NCI-H1092 (cell line): Measurements from ENCODE around the gene EXD3.
A peak's percentile ranks its signal among the peaks of the same experiment; 100 is the strongest.

Experiments used
- DNase-seq: peaks from one replicate; lab custom pipeline; 2025; lab: John Stamatoyannopoulos, UW

Gene EXD3

DNA sequence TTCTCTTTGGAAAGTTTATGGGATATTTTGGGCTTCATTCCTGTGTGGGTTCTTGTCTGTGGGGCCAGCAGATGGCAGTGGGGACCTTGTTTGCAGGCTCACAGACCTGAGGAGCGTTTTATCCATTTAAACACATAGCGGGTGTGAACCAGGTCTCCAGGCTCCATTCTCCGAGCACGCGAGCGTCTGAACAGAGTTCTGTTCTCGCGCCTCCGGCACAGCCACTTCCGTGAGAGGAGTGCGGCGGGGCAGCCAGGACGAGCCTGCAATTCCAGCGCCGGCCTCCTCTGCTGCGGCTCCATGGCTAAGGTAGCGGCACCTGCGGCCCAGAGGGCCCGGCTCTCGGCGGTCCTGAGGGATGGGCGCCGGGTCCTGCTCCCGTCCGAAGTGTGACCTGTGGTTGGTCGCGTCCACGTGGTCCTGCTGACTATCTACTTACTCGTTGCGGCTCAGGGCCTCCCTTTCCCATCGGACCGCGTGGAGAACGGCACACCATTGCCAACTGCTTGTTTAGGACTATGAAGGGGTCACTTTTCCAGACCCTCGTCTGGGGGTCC, 128.2 kb downstream of the EXD3 start:
- no peak for DNase-seq

DNA sequence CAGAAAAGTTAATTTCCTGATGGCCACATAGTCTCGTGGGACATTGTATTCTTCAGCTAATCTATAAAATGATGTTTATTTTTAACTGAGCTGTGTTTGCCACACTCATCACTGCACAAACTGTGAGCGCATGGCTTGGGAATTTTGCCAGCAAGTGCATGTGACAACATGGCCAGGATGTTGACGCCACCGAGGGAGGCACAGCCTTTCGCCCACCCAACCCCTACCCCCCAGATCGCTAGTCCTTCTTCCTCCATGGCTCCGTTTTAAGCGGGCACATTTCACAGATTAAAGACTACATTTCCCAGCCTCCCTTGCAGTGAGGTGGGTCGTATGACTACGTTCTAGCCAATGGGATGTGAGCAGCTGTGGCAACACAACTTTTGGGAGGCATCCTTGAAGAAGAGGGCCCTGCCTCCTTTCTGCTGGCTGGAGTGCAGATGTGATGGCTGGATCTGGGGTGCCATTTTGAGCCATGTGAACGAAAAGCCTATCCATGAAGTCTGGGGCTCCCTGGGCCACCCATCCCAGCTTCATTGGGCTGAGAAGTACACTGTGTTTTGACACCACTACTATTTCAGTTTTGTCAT, 128.8 kb downstream of the EXD3 start:
- DNase-seq, result no peak

DNA sequence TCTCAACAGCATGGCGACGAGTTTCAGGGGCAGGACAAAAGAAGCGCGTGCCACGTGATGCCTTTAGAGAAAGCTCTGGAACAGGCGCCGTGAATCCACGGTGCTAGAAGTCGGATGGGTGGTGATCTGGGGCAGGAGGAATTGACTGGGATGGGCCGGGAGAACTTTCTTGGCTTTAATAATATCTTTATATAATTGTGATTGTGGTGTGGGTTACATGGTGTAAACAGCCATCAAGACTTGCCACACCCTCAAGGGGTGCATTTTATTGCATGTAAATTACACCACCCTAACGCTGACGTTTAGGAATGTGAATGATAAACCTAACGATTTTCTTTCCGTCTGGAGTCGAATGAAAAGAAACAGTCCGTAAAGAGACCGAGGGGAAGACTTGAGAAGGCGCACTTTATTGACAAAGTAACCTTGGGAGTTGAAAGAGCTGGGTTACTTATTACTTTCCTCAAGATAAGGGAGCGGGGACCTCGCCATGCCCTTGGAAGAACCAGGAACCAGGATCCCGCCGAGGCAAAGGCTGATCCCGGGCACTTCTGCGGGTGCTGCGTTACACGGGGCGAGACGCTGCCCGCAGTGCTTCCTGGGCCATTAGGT, 129.4 kb downstream of the EXD3 start:
- no peak for DNase-seq

- DNase-seq, result no peak
These were observed 129.9 kb downstream of the EXD3 start for GRCh38 chr9:137293094-137293481.

GRCh38 chr9:137286975-137287383, 136.0 kb downstream of the EXD3 start:
- peak; percentile 46 for DNase-seq

GRCh38 chr9:137281345-137282116, 141.4 kb downstream of the EXD3 start:
- no peak for DNase-seq

GRCh38 chr9:137280474-137281344, 142.3 kb downstream of the EXD3 start:
- no peak for DNase-seq

GRCh38 chr9:137279741-137280473, 143.1 kb downstream of the EXD3 start:
- DNase-seq, result no peak

DNA sequence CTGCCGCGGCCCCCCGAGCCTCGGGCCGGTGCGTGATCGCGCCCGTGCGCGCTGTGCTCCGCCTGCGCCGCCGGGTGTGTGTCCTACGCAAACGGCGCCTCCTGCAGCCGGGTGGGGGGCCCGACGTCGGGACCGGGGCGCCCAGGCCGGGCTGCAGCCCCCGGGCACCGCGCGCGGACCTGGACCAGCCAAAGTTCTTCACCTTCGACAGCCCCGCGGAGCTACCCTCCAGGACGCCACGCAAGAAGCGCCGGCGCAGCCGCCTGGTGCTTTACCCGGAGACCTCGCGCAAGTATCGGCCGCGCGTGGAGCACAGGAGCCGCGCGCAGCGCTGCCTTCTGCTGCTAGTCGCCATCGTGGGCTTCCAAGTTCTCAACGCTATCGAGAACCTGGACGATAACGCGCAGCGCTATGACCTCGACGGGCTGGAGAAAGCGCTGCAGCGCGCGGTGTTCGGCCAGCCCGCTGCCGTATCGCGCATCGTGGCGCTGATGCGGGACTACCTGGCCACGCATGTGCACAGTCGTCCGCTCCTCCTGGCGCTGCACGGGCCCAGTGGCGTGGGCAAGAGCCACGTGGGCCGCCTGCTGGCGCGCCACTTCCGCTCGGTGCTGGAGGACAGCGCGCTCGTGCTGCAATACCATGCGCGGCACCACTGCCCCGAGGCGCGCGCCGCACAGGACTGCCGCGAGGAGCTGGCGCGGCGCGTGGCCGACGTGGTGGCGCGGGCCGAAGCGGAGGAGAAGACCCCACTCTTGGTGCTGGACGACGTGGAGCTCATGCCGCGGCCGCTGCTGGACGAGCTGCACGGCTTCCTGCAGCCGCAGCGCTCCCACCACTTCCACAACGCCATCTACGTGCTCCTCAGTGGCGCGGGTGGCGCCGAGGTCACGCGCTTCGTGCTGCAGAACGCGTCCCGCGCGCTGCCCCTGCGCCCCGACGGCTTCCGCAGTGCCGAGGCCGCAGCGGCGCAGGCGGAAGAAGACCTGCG, 143.9 kb downstream of the EXD3 start:
- no peak for DNase-seq

DNA sequence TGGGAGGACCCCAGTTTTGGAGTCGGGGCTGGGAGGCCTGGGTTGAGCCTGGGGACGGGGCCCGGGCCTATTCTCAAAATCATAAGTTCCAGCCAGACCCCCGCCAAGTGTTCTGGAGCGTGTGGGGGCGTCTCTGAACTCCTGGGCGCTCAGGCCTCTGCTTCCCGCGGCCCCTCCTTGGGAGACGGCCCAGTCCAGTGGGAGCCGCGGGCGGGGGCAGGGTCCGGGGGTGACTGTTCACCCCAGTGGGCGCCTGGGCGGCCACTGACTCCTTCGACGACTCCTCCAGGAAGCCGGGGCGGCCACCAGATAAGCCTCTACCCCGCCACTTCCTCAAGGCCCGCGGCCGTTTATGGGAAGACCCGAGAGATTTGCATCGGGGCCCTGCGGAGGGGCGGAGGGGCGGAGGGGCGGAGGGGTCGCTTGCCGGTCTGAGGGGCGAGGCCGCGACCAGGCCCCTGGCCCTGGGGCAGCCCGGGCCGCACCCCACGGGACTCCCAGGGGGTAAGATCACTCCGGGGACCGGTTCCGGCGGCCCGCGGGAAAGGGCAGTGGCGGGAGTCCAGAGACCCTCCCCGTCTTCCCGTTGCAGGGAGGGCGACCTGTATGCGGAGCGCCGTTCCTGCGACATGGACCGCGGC, 144.8 kb downstream of the EXD3 start:
- DNase-seq, result no peak

GRCh38 chr9:137277329-137278041, 145.5 kb downstream of the EXD3 start, which contains the start of gene TOR4A:
Gene TOR4A, plus strand, starts transcription at chr9:137277726. Its CDS starts 964 bp downstream, at chr9:137278690.
- no peak for DNase-seq

- DNase-seq, result no peak
These were observed 146.3 kb downstream of the EXD3 start for GRCh38 chr9:137276473-137277328.

DNA sequence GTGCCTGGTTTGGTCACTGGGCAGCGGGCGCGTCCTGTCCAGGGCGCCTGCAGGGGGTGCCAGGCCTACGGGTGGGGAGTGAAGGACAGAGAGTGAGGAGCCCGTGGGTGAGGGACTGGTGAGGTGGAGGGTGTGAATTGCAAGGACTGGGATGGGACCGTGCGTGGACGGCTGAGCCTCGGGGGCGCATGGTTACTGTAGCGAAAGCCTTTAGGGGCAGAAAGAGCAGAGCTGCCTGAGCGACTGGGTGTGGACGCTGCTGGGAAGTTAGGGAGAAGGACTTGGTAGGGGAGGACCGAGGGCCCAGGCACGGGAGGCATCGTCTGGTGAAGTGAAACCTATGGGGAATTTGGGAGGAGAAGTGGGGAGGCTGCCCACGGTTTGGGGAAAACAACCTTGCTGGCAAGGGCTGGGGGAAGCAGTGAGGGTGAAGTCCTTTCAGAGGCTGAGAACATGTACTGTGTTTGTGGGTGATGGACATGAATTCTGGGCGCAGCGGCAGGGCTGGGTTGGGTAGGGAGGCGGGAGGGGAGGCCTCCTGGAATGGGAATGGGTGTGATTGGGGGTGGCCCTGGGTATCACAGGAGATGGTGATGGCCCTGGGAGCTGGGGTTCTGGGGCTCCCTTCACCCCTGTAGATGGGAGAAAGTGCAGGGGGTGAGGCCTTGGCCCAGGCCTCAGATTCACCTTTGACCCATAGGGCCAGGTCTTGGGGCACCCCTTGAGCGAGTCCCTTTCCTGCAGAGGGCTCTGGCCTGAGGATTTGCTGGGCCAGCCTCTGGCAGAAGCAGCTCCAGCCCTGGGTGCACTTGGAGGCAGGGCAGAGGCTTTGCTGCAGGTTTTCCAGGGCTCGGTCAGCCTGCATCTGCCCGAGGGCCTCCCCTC, 147.1 kb downstream of the EXD3 start:
- DNase-seq, result no peak

DNA sequence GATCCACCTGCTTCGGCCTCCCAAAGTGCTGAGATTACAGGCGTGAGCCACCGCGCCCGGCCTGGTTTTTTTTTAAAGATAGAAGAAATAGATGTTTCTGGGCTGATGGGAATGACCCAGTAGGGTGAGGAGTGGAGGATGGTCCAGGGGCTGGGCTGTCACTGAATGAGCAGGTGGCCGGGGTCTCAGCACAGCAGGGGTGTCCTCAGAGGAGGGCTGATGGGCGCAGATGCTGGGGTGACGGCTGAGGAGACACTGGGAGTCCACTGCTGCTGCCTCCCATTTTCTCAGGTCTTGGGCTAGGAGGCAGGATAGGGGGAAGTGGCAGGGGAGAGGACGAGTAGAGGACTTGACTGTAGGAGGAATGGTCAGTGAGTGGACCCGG, 147.8 kb downstream of the EXD3 start:
- no peak for DNase-seq

GRCh38 chr9:137273611-137274320, 149.2 kb downstream of the EXD3 start:
- DNase-seq, result no peak

GRCh38 chr9:137273095-137273490, 149.9 kb downstream of the EXD3 start:
- DNase-seq, result no peak
